Right lobe of liver (tissue), 6 donors: ENCODE measurements around the gene FBXO39. TPM values are rescaled to one million over a fixed set of nuclear protein-coding genes. Genes with fewer than 3 reads are reported as not detected.

Experiments used
- ATAC-seq, 4 donors: fragments of 200-7000 bp; cut with Tn5 transposase; one replicate each; pipeline ENCODE4 v1.9.1; 2020; ENCODE audit warnings: mild to moderate bottlenecking in 4 of 4, moderate library complexity in 4 of 4
- DNase-seq, 3 donors: peaks; one replicate each; pipeline ENCODE4 v3.0.0-alpha.2; 2020
- H3K27ac ChIP-seq, 3 donors: fragments of 200-600 bp; one replicate each; pipeline ENCODE4 v1.8.0; 2022
- H3K27me3 ChIP-seq, 2 donors: fragments of 200-600 bp; one replicate each; pipeline ENCODE4 v1.8.0; 2022
- H3K36me3 ChIP-seq, 4 donors: fragments of 200-600 bp; sonication (generic) in 1 of 4; one replicate each; pipeline versions ENCODE4 v1.5.1 to v1.8.0; 2017 to 2022; ENCODE audit warnings: control low read depth in 1 of 4
- H3K4me1 ChIP-seq, 4 donors: fragments of 200-600 bp; sonication (generic) in 1 of 4; one replicate each; pipeline versions ENCODE4 v1.5.1 to v1.8.0; 2017 to 2022; ENCODE audit warnings: control low read depth in 1 of 4
- H3K4me3 ChIP-seq, 3 donors: fragments of 200-600 bp; one replicate each; pipeline ENCODE4 v1.8.0; 2022
- H3K9me3 ChIP-seq, 4 donors: fragments of 200-600 bp; sonication (generic) in 1 of 4; one replicate each; pipeline versions ENCODE4 v1.5.1 to v1.8.0; 2017 to 2022; ENCODE audit warnings: control low read depth in 1 of 4
- POLR2A ChIP-seq: fragments of 450-650 bp; IDR thresholded peaks from one replicate; pipeline ENCODE4 v1.6.1; 2017; ENCODE audit warnings: antibody characterized with exemption, mild to moderate bottlenecking
- WGBS: methylation state at CpG from one replicate; pipeline ENCODE4 v1.1.6; 2018; ENCODE audit warnings: low coverage, low lambda C conversion rate; ENCODE audit not compliant: insufficient coverage; ENCODE audit errors: missing lambda C conversion rate; 5-methylcytosine and 5-hydroxymethylcytosine counted together
- intact Hi-C, 2 donors: fragments of 100-400 bp; cut with DNase I; formaldehyde crosslinking; loops; one replicate each; pipeline versions ENCODE4 v1.11.2 to v1.14.1; 2022
- total RNA-seq, 6 experiments: library from RNA; depleted of rRNA in 2 of 6; stranded (reverse); fragments of >200 nt in 2 of 6; fragmentation: NEBNext Ultra II Directional in 3 of 6; extraction: Animal tissue kit (Norgen Biotek cat#: 25700) in 3 of 6; gene quantifications; one replicate each; pipeline versions ENCODE4 v1.1.0 to v1.2.4, GENCODE V29; 2016 to 2023
- TF ChIP-seq, protein P1 (sequence below), 4 donors: fragments of 200-600 bp in 3 of 4; fragments of 450-650 bp in 1 of 4; IDR thresholded peaks; one replicate each; pipeline versions ENCODE4 v1.5.1 to v1.8.0; 2016 to 2022; ENCODE audit warnings: antibody characterized with exemption in 4 of 4, mild to moderate bottlenecking in 2 of 4
- donor health status: DM: no; HTN: yes; CAD: no.
- donor health status: DM: no; HTN: no; CAD: no.
- donor health status: DM: no; HTN: no; CAD: no.
- donor health status: DM: no; HTN: yes; CAD: no.
- donor health status: DM: no; HTN: yes; CAD: no.

The FBXO39 gene
- total RNA-seq, 6 experiments from 2014 or later = 0.33 to 1.2 (median 0.49) TPM; not detected in 1

DNA sequence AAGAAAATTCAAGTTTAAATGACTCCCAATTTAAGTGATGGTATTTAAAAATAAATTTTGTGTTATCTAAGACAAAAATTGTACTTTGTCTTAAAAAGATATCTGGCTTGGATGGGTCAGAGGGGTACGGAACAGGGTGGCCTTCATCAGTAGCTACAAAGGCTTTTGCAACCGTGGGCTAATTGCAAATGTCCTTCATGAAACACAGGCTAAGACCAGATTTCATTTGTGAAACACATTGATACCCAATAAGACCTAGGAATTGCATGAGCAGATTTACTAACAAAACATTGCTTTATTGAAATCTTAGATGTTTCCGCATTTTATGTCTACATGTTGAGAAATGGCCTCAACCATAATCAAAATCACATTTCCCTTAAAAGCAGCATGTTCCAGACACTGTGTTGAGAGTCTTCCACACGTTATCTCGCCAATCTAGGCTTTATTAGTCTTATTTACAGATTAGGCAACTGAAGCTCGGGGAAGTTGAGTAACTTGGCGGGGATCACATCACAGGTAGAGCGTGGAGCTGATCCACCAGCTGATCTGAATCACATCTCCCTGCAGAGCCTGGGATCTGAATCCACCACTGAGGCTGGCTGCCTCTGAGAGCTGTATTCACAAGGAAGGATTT, 21.8 kb downstream of the FBXO39 start:
- Histone ChIP-seq H3K4me1 (peaks cover 0 to 55% (median 13%) of the 10 kb centered on the region in 4 donors), H3K27ac (peak overlapping the region; percentile 66 to 86 (median 68)), H3K27me3 (no peaks in the 10 kb centered on the region), H3K4me3 (no peak overlapping the region), H3K36me3 (no peaks in the 10 kb centered on the region), H3K9me3 (no peaks in the 10 kb centered on the region)
- TF ChIP-seq, protein P1, sequence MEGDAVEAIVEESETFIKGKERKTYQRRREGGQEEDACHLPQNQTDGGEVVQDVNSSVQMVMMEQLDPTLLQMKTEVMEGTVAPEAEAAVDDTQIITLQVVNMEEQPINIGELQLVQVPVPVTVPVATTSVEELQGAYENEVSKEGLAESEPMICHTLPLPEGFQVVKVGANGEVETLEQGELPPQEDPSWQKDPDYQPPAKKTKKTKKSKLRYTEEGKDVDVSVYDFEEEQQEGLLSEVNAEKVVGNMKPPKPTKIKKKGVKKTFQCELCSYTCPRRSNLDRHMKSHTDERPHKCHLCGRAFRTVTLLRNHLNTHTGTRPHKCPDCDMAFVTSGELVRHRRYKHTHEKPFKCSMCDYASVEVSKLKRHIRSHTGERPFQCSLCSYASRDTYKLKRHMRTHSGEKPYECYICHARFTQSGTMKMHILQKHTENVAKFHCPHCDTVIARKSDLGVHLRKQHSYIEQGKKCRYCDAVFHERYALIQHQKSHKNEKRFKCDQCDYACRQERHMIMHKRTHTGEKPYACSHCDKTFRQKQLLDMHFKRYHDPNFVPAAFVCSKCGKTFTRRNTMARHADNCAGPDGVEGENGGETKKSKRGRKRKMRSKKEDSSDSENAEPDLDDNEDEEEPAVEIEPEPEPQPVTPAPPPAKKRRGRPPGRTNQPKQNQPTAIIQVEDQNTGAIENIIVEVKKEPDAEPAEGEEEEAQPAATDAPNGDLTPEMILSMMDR (IDR thresholded peaks at IDR 0.05) = no peak
- TF ChIP-seq POLR2A = peak; percentile 35
- ATAC-seq (peak; percentile 69 to 85 (median 78)), DNase-seq (peak; percentile 52 to 83 (median 63))
- WGBS = 24% methylated on average over 8 of the region's 8 CpGs
- intact Hi-C loops = loop anchor here in 1 of 2 donors (10.0 kb wide), 1 partner anchor 93 kb away; no protein-coding TSS in a partner anchor

DNA sequence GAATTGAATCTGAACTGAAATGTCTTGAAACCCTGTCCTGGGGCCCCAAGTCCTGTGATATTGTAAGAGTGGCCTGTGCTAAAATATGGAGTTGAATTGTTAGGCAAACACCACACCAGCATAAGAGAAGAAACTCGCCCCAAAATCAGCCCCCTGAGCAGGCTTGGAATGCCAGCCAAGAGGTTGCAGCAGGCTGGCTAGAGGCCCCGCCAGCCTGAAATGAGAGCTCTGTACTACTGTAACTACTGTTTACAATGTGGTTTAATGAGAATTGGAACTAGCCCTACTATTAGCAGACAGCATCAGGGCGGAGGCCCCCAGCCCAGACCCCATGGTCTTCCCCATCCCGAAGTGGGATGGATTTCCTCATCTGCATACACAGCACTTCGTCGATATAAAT, 23.7 kb downstream of the FBXO39 start:
- no peak overlapping the region for H3K4me3 ChIP-seq
- intact Hi-C loops = loop anchor here in 1 of 2 donors (10.0 kb wide), 1 partner anchor 95 kb away; no protein-coding TSS in a partner anchor
- DNase-seq = no peak
- H3K27ac ChIP-seq = no peak overlapping the region
- H3K27me3 ChIP-seq = no peaks in the 10 kb centered on the region
- no peak for TF ChIP-seq POLR2A
- TF ChIP-seq, protein P1 (IDR thresholded peaks at IDR 0.05) = no peak
- 86% methylated on average over 5 of the region's 6 CpGs for WGBS
- peaks cover 0 to 47% (median 13%) of the 10 kb centered on the region in 4 donors for H3K4me1 ChIP-seq
- no peaks in the 10 kb centered on the region for H3K9me3 ChIP-seq
- no peaks in the 10 kb centered on the region for H3K36me3 ChIP-seq
- no peak for ATAC-seq

DNA sequence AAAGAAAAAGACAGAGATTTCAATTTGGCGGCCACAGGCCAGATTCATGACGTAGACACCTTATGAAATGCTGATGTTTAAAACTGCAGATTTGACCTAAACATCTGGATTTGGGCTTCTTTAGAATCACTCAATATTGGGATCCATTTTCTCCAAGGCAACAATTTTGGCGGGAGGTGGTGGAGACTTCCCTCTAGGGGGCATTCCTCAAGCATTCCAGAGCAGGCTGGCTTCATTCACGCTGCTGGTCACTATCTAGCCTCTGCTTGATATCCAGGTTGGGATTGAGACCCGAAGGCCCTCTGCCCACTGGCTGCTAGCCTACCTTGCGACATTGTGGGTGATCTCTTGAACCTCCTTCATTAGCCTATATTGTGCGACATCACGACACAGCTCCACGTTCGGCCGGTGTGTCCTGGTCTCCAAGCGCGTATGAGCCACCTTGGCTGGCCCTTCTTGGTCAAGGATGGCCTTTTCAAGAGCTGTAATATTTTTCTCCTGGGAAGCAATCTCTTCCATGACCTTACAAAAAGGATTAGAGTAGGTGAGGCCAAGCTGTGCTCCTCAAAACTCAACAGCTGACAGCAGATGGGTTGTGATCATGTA, 24.5 kb downstream of the FBXO39 start:
- no peak overlapping the region for H3K27ac ChIP-seq
- TF ChIP-seq POLR2A = no peak
- TF ChIP-seq, protein P1 (IDR thresholded peaks at IDR 0.05) = no peak
- no peak overlapping the region for H3K4me3 ChIP-seq
- H3K27me3 ChIP-seq = no peaks in the 10 kb centered on the region
- H3K9me3 ChIP-seq = no peaks in the 10 kb centered on the region
- 93% methylated on average over 11 of the region's 13 CpGs for WGBS
- ATAC-seq (no peak), DNase-seq (no peak)
- intact Hi-C loops = no loop called here
- H3K36me3 ChIP-seq = no peaks in the 10 kb centered on the region
- H3K4me1 ChIP-seq = peaks cover 0 to 45% (median 13%) of the 10 kb centered on the region in 4 donors

DNA sequence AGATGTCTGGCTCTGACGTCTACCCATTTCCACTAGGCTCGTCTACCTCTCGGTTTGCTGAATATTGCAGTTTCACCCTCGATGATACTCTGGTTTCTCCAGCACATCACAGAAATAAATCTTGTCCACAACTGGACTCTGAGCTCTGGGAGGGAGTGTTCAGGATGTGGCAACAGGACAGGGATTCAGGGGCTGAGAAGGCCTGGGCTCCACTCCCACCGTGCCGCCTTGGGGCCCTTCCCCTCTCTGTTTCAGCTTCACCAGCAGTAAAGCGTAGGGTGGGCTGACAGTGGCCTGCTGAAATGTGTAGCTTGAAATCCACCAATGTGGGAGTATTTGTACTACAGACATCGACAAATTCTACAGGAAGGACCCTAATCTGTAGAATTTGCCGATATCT, 35.5 kb downstream of the FBXO39 start:
- Histone ChIP-seq H3K27ac (no peak overlapping the region), H3K9me3 (no peaks in the 10 kb centered on the region), H3K27me3 (no peaks in the 10 kb centered on the region), H3K36me3 (no peaks in the 10 kb centered on the region), H3K4me1 (no peaks in the 10 kb centered on the region), H3K4me3 (no peak overlapping the region)
- ATAC-seq (no peak), DNase-seq (no peak)
- 76% methylated on average over 6 of the region's 9 CpGs for WGBS
- TF ChIP-seq, protein P1 (IDR thresholded peaks at IDR 0.05) = no peak
- TF ChIP-seq POLR2A = no peak
- intact Hi-C loops = no loop called here
